ENCODE results near the gene RREB1. TPM values are rescaled to one million over a fixed set of nuclear protein-coding genes. Genes with fewer than 3 reads are reported as not detected.

Gene RREB1
- total RNA-seq, 1 experiment from 2014 or later = 51.1 TPM

DNA sequence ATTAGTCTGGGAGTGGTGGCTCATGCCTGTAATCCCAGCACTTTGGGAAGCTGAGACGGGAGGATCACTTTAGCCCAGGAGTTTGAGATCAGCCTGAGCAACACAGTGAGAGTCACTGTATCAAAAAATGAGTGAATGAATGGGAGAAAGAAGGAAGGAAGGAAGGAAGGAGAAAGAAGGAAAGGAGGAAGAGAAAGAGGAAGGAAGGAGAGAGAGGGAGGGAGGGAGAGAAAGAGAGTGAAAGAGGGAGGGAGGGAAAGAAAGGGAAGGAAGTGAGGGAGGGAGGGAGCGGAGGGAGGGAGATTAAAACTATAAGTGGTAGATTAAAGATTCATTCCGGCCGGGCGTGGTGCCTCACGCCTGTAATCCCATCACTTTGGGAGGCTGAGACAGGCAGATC lies 28.9 kb upstream of the RREB1 start:
- Mint-ChIP-seq H3K4me3 (ENCODE audit: unreplicated experiment) (no peak overlapping the region), H3K9me3 (ENCODE audit: unreplicated experiment) (no peaks in the 10 kb centered on the region), H3K4me1 (ENCODE audit: low read depth, unreplicated experiment) (no peaks in the 10 kb centered on the region), H3K27me3 (ENCODE audit: insufficient read depth, unreplicated experiment) (no peaks in the 10 kb centered on the region), H3K27ac (ENCODE audit: unreplicated experiment) (no peak overlapping the region), H3K36me3 (ENCODE audit: insufficient read depth, unreplicated experiment) (no peaks in the 10 kb centered on the region)
- TF ChIP-seq, protein P1, sequence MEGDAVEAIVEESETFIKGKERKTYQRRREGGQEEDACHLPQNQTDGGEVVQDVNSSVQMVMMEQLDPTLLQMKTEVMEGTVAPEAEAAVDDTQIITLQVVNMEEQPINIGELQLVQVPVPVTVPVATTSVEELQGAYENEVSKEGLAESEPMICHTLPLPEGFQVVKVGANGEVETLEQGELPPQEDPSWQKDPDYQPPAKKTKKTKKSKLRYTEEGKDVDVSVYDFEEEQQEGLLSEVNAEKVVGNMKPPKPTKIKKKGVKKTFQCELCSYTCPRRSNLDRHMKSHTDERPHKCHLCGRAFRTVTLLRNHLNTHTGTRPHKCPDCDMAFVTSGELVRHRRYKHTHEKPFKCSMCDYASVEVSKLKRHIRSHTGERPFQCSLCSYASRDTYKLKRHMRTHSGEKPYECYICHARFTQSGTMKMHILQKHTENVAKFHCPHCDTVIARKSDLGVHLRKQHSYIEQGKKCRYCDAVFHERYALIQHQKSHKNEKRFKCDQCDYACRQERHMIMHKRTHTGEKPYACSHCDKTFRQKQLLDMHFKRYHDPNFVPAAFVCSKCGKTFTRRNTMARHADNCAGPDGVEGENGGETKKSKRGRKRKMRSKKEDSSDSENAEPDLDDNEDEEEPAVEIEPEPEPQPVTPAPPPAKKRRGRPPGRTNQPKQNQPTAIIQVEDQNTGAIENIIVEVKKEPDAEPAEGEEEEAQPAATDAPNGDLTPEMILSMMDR (IDR thresholded peaks at IDR 0.05; ENCODE audit: insufficient read depth in 1 of 2, low read depth in 1 of 2, low read length in 1 of 2, severe bottlenecking in 1 of 2, unreplicated experiment in 1 of 2) = no peak
- DNase-seq = no peak
- intact Hi-C loops (cut with micrococcal nuclease; ENCODE audit: unreplicated experiment) = no loop called here
- Histone ChIP-seq H3K4me3 (ENCODE audit: low read depth, low read length) (no peak overlapping the region), H3K4me1 (no peaks in the 10 kb centered on the region), H3K36me3 (ENCODE audit: control insufficient read depth, insufficient read depth, low read length) (no peaks in the 10 kb centered on the region), H3K9me3 (no peaks in the 10 kb centered on the region), H3K27me3 (replicated peaks; ENCODE audit: control insufficient read depth, insufficient read depth, low read length) (no peaks in the 10 kb centered on the region)
- ChIA-PET CTCF (no interaction called here), POLR2A (no interaction called here)
- BruUV-seq (replicated peaks) = no TSS peak

DNA sequence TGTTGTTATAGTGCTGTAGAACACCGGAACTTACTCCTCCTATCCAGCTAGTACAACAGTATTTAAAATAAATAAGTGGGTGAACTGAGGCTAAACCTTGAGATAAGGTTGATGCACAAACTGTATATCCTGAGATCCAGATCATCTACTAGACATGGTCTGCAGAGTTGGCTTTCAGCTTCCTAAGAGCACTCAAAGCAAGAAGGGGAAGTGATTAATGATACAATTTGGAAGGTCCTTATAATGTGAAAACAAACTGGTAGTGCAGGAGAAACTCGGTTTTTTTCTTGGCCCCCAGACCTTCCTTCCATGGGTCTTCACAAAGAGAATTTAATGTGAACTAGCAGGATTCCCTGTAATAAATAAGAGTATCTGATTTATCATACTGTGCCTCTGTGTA lies 27.4 kb upstream of the RREB1 start:
- BruUV-seq (replicated peaks) = no TSS peak
- Mint-ChIP-seq H3K27me3 (ENCODE audit: insufficient read depth, unreplicated experiment) (no peaks in the 10 kb centered on the region), H3K36me3 (ENCODE audit: insufficient read depth, unreplicated experiment) (no peaks in the 10 kb centered on the region), H3K4me3 (ENCODE audit: unreplicated experiment) (no peak overlapping the region), H3K27ac (ENCODE audit: unreplicated experiment) (no peak overlapping the region), H3K9me3 (ENCODE audit: unreplicated experiment) (no peaks in the 10 kb centered on the region), H3K4me1 (ENCODE audit: low read depth, unreplicated experiment) (no peaks in the 10 kb centered on the region)
- intact Hi-C loops (cut with micrococcal nuclease; ENCODE audit: unreplicated experiment) = no loop called here
- Histone ChIP-seq H3K4me3 (ENCODE audit: low read depth, low read length) (no peak overlapping the region), H3K27me3 (replicated peaks; ENCODE audit: control insufficient read depth, insufficient read depth, low read length) (no peaks in the 10 kb centered on the region), H3K36me3 (ENCODE audit: control insufficient read depth, insufficient read depth, low read length) (no peaks in the 10 kb centered on the region), H3K4me1 (no peaks in the 10 kb centered on the region), H3K9me3 (no peaks in the 10 kb centered on the region)
- TF ChIP-seq, protein P1 (IDR thresholded peaks at IDR 0.05; ENCODE audit: insufficient read depth in 1 of 2, low read depth in 1 of 2, low read length in 1 of 2, severe bottlenecking in 1 of 2, unreplicated experiment in 1 of 2) = no peak
- ChIA-PET POLR2A (no interaction called here), CTCF (no interaction called here)
- DNase-seq = no peak

DNA sequence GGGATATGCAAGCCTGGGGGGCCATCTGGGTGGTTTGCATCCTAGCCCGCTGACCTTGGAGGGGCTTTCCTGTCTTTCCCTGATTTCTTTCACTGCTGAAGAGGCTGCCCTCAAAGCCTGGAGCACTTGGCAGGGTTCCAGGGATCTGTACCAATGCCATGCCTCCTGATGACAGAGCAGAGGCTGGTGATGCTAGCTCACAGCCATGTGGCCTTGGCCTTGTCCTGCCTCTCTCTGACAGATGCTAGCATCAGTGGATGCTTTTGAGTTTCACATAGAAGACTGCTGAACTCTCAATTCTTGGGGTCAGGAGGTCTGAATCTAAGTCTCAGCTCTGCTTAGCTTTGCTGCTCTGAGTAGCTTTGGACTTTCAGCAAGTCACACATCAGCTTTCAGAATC lies 21.9 kb upstream of the RREB1 start:
- TF ChIP-seq, protein P1 (IDR thresholded peaks at IDR 0.05; ENCODE audit: insufficient read depth in 1 of 2, low read depth in 1 of 2, low read length in 1 of 2, severe bottlenecking in 1 of 2, unreplicated experiment in 1 of 2) = no peak
- POLR2A ChIA-PET = no interaction called here
- no peaks in the 10 kb centered on the region for H3K9me3 Mint-ChIP-seq (ENCODE audit: unreplicated experiment)
- H3K27me3 Mint-ChIP-seq (ENCODE audit: insufficient read depth, unreplicated experiment) = no peaks in the 10 kb centered on the region
- H3K4me3 Mint-ChIP-seq (ENCODE audit: unreplicated experiment) = no peak overlapping the region
- H3K27ac Mint-ChIP-seq (ENCODE audit: unreplicated experiment) = no peak overlapping the region
- Histone ChIP-seq H3K4me3 (ENCODE audit: low read depth, low read length) (no peak overlapping the region), H3K4me1 (peaks cover 16% of the 10 kb centered on the region), H3K9me3 (no peaks in the 10 kb centered on the region), H3K27me3 (replicated peaks; ENCODE audit: control insufficient read depth, insufficient read depth, low read length) (no peaks in the 10 kb centered on the region), H3K36me3 (ENCODE audit: control insufficient read depth, insufficient read depth, low read length) (no peaks in the 10 kb centered on the region)
- no peak for DNase-seq
- BruUV-seq (replicated peaks) = no TSS peak
- intact Hi-C loops (cut with micrococcal nuclease; ENCODE audit: unreplicated experiment) = no loop called here
- CTCF ChIA-PET = interaction anchor here (1.0 kb wide), 1 partner anchor 328 kb away, joined by 4 read pairs; no protein-coding TSS in a partner anchor
- peaks cover 7% of the 10 kb centered on the region for H3K4me1 Mint-ChIP-seq (ENCODE audit: low read depth, unreplicated experiment)
- H3K36me3 Mint-ChIP-seq (ENCODE audit: insufficient read depth, unreplicated experiment) = no peaks in the 10 kb centered on the region

All from Caco-2 (cell line).